B cell (primary cell): ENCODE results near the gene PHC2. TPM values are rescaled to one million over a fixed set of nuclear protein-coding genes. Genes with fewer than 3 reads are reported as not detected.

Experiments
- ATAC-seq: fragments of 200-7000 bp; cut with Tn5 transposase; one replicate; pipeline ENCODE4 v1.10.0; 2021; ENCODE audit warnings: low read depth, mild to moderate bottlenecking, moderate number of reproducible peaks, moderate library complexity
- CTCF ChIA-PET: fragments of 350-600 bp; sonication (Branson Sonifier 250); formaldehyde crosslinking; loops from one replicate; lab custom pipeline; 2021; ENCODE audit warnings: antibody characterized with exemption, inconsistent platforms; lab: Charles Lee
- POLR2A ChIA-PET: fragments of 350-600 bp; sonication (Branson Sonifier 250); formaldehyde crosslinking; loops from one replicate; lab custom pipeline; 2021; ENCODE audit warnings: antibody characterized with exemption; lab: Charles Lee
- DNase-seq: peaks from one replicate; pipeline ENCODE4 v3.0.0; 2013
- H2AFZ ChIP-seq: 2 replicates; pipeline ENCODE4 v1.6.1; 2012; ENCODE audit warnings: mild to moderate bottlenecking, low read depth, low read length; ENCODE audit not compliant: insufficient read depth, poor library complexity, severe bottlenecking
- H3K27ac ChIP-seq, 2 donors: 1 replicate in 1 of 2; 2 replicates in 1 of 2; pipeline ENCODE4 v1.5.1; 2012 to 2013; ENCODE audit warnings: low read length in 2 of 2, mild to moderate bottlenecking in 2 of 2, moderate library complexity in 1 of 2
- H3K27me3 ChIP-seq, 4 experiments: fragments of 200-600 bp in 1 of 4; sonication (generic) in 1 of 4; replicated peaks in 1 of 4; 1 replicate in 2 of 4; 2 replicates in 2 of 4; pipeline versions ENCODE4 v1.6.1 to v1.7.0; 2013 to 2016; ENCODE audit warnings: low read length in 3 of 4, mild to moderate bottlenecking in 2 of 4, mixed read lengths in 1 of 4, moderate library complexity in 1 of 4; ENCODE audit not compliant: insufficient read depth in 4 of 4, control insufficient read depth in 3 of 4; ENCODE audit errors: control extremely low read depth in 1 of 4
- H3K36me3 ChIP-seq, 2 experiments: replicated peaks in 1 of 2; 1 replicate in 1 of 2; 2 replicates in 1 of 2; pipeline versions ENCODE4 v1.6.1 to v1.7.1; 2013; ENCODE audit warnings: low read length in 1 of 2; ENCODE audit not compliant: insufficient read depth in 2 of 2, control insufficient read depth in 1 of 2; ENCODE audit errors: control extremely low read depth in 1 of 2, extremely low read depth in 1 of 2
- H3K4me1 ChIP-seq, 2 donors: fragments of 200-600 bp in 1 of 2; sonication (generic) in 1 of 2; 1 replicate in 1 of 2; 2 replicates in 1 of 2; pipeline versions ENCODE4 v1.5.1 to v1.6.1; 2013 to 2017; ENCODE audit warnings: low read length in 2 of 2; ENCODE audit not compliant: control insufficient read depth in 2 of 2, insufficient read depth in 2 of 2
- H3K4me2 ChIP-seq: replicated peaks from 2 replicates; pipeline ENCODE3; 2012; ENCODE audit warnings: mild to moderate bottlenecking, low read depth, low read length; ENCODE audit not compliant: poor library complexity, severe bottlenecking
- H3K4me3 ChIP-seq, 5 experiments: fragments of 200-600 bp in 1 of 5; sonication (generic) in 1 of 5; 1 replicate in 3 of 5; 2 replicates in 2 of 5; pipeline versions ENCODE4 v1.5.1 to v1.7.0; 2011 to 2016; ENCODE audit warnings: low read length in 4 of 5, mild to moderate bottlenecking in 4 of 5, low read depth in 2 of 5, control low read depth in 1 of 5, moderate library complexity in 1 of 5; ENCODE audit not compliant: insufficient read depth in 1 of 5; ENCODE audit errors: control extremely low read depth in 1 of 5, extremely low read depth in 1 of 5
- H3K79me2 ChIP-seq: fragments of 200-600 bp; sonication (generic); one replicate; pipeline ENCODE4 v1.6.0; 2016; ENCODE audit warnings: low read length; ENCODE audit not compliant: control insufficient read depth, insufficient read depth
- H3K9ac ChIP-seq: fragments of 200-600 bp; sonication (generic); 2 replicates; pipeline ENCODE4 v1.6.1; 2017; ENCODE audit warnings: mild to moderate bottlenecking, low read length, moderate library complexity
- H3K9me3 ChIP-seq, 3 donors: one replicate each; pipeline versions ENCODE4 v1.6.1 to v1.7.1; 2013; ENCODE audit warnings: low read length in 2 of 3; ENCODE audit not compliant: control insufficient read depth in 2 of 3, insufficient read depth in 1 of 3; ENCODE audit errors: control extremely low read depth in 1 of 3
- H4K20me1 ChIP-seq: 2 replicates; pipeline ENCODE4 v1.6.0; 2012; ENCODE audit warnings: mild to moderate bottlenecking, low read length; ENCODE audit not compliant: insufficient read depth, control insufficient read depth, poor library complexity, severe bottlenecking
- H3K27ac Mint-ChIP-seq: one replicate; pipeline ENCODE4 v1.8.0; 2021; ENCODE audit warnings: mixed read lengths
- H3K27me3 Mint-ChIP-seq: one replicate; pipeline ENCODE4 v1.8.0; 2021; ENCODE audit warnings: mixed read lengths
- H3K4me1 Mint-ChIP-seq: one replicate; pipeline ENCODE4 v1.8.0; 2021; ENCODE audit warnings: mixed read lengths
- H3K4me3 Mint-ChIP-seq: one replicate; pipeline ENCODE4 v1.8.0; 2021; ENCODE audit warnings: mixed read lengths
- H3K9me3 Mint-ChIP-seq: one replicate; pipeline ENCODE4 v1.8.0; 2022; ENCODE audit warnings: mixed read lengths; ENCODE audit not compliant: insufficient read depth
- EZH2 ChIP-seq: IDR thresholded peaks from 2 replicates; pipeline ENCODE4 v1.6.1; 2012; ENCODE audit warnings: borderline replicate concordance, low read depth, mild to moderate bottlenecking, moderate library complexity, low read length; ENCODE audit not compliant: insufficient read depth, poor library complexity, severe bottlenecking
- WGBS: methylation state at CpG from one replicate; pipeline ENCODE4 v1.1.5; 2013; ENCODE audit warnings: missing lambda C conversion rate; ENCODE audit not compliant: insufficient coverage; 5-methylcytosine and 5-hydroxymethylcytosine counted together
- intact Hi-C: fragments of 100-400 bp; cut with micrococcal nuclease; formaldehyde crosslinking; loops from one replicate; pipeline ENCODE4 v1.10.0; 2022
- polyA plus RNA-seq: library from polyadenylated mRNA; depleted of rRNA; stranded (reverse); fragments of >200 nt; gene quantifications from 2 replicates; pipeline ENCODE4 v1.2.3, GENCODE V29; 2012
- total RNA-seq, 2 donors: library from RNA; stranded (reverse); fragments of 120-200 nt in 1 of 2; gene quantifications; 1 replicate in 1 of 2; 2 replicates in 1 of 2; pipeline versions ENCODE4 v1.2.3 to v1.2.4, GENCODE V29; 2013 to 2022
- TF ChIP-seq, protein P1 (sequence below): fragments of 200-600 bp; IDR thresholded peaks from one replicate; pipeline ENCODE4 v1.8.0; 2022; ENCODE audit warnings: antibody characterized with exemption, mild to moderate bottlenecking

The PHC2 gene
- total and polyA plus RNA-seq, 2 donors (not counting 1 experiment from before 2014, with no cell fraction given), result 23.1 to 23.4 TPM

DNA sequence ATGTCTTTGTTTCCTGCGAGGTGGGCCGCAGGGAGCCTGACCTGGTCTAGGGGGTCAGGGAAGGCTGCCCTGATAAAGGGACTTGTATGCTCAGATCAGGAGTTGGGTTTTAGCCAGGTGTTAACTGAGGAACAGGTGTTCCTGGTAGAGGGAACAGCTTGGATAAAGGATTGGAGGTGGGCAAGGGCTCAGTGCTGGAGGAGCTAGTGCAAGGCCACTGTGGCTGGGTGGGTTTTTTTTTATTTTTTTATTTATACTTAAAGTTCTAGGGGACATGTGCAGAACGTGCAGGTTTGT lies 141.1 kb downstream of the PHC2 start:
- H3K9me3 ChIP-seq, result peaks cover 0 to 11% (median 0%) of the 10 kb centered on the region in 3 donors
- H3K27me3 Mint-ChIP-seq, result no peaks in the 10 kb centered on the region
- no peak overlapping the region for H3K4me2 ChIP-seq
- no peak for ATAC-seq
- no peaks in the 10 kb centered on the region for H3K4me1 ChIP-seq
- no peak for DNase-seq
- TF ChIP-seq EZH2, result no peak
- TF ChIP-seq, protein P1, sequence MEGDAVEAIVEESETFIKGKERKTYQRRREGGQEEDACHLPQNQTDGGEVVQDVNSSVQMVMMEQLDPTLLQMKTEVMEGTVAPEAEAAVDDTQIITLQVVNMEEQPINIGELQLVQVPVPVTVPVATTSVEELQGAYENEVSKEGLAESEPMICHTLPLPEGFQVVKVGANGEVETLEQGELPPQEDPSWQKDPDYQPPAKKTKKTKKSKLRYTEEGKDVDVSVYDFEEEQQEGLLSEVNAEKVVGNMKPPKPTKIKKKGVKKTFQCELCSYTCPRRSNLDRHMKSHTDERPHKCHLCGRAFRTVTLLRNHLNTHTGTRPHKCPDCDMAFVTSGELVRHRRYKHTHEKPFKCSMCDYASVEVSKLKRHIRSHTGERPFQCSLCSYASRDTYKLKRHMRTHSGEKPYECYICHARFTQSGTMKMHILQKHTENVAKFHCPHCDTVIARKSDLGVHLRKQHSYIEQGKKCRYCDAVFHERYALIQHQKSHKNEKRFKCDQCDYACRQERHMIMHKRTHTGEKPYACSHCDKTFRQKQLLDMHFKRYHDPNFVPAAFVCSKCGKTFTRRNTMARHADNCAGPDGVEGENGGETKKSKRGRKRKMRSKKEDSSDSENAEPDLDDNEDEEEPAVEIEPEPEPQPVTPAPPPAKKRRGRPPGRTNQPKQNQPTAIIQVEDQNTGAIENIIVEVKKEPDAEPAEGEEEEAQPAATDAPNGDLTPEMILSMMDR, result no peak
- H3K4me3 Mint-ChIP-seq, result no peak overlapping the region
- no peak overlapping the region for H3K27ac Mint-ChIP-seq
- no peak overlapping the region for H3K27ac ChIP-seq
- whole genome bisulfite sequencing, result 100% methylated on average over 2 of the region's 3 CpGs
- ChIA-PET CTCF (interaction anchor here (0.6 kb wide), 1 partner anchor 180 kb away, joined by 3 read pairs; no protein-coding TSS in a partner anchor), POLR2A (no interaction called here)
- no peak overlapping the region for H3K4me3 ChIP-seq
- no peaks in the 10 kb centered on the region for H3K9me3 Mint-ChIP-seq
- H3K9ac ChIP-seq, result no peak overlapping the region
- no peak overlapping the region for H2AFZ ChIP-seq
- intact Hi-C loops, result no loop called here
- peaks cover 4% of the 10 kb centered on the region for H3K79me2 ChIP-seq
- no peaks in the 10 kb centered on the region for H3K27me3 ChIP-seq
- peaks cover 6% of the 10 kb centered on the region for H4K20me1 ChIP-seq
- peaks cover 0 to 40% of the 10 kb centered on the region in 2 experiments for H3K36me3 ChIP-seq
- no peaks in the 10 kb centered on the region for H3K4me1 Mint-ChIP-seq

DNA sequence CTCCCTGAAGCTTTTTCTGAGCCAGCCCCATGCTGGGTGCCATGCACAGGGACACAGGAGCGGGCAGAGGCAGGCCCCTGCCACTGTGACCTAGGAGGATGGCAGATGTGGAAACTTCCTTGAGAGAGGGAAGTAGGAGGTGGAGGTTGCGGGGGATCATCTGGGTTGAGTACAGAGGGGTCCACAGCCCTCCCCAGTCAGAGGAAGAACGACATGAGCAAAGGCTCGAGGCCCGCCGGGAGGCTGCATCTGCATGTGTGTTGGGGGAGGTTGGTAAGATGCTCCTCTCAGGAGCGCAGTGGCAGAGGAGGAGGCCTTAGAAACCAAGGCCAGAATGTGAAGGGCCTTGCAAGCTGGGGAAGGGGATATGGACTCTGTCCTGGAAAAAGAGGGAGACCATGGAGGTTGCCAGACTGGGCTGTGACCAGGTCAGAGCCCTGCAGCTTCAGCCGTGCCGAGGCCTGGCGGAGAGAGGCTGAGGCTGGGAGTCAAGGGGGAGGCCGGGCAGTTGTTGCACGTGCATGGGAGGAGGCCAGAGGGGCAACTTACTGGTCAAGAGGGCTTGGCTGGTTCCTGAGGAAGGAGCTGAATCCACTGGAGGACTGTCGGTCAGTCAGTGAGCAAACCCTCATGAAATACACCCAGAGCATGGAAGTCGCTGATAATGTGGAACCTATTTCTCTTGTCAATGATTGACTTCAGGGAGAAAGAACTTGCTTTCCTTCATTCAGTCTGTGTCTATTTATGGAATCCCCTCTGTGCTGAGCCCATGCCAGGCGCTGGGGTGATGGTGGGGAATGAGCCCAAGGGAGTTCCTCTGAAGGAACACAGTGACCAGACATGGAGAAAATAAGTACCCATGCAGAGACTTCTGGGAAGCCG lies 141.7 kb downstream of the PHC2 start:
- H3K4me1 ChIP-seq, result no peaks in the 10 kb centered on the region
- peaks cover 1% of the 10 kb centered on the region for H4K20me1 ChIP-seq
- no peaks in the 10 kb centered on the region for H3K4me1 Mint-ChIP-seq
- peaks cover 0 to 11% (median 0%) of the 10 kb centered on the region in 3 donors for H3K9me3 ChIP-seq
- peaks cover 0 to 42% of the 10 kb centered on the region in 2 experiments for H3K36me3 ChIP-seq
- no peak overlapping the region for H2AFZ ChIP-seq
- 98% methylated on average over 15 of the region's 16 CpGs for WGBS
- ChIA-PET POLR2A (no interaction called here), CTCF (interaction anchor here (0.6 kb wide), 1 partner anchor 179 kb away, joined by 3 read pairs; no protein-coding TSS in a partner anchor)
- H3K27me3 ChIP-seq, result no peaks in the 10 kb centered on the region
- H3K4me3 ChIP-seq, result no peak overlapping the region
- no peaks in the 10 kb centered on the region for H3K27me3 Mint-ChIP-seq
- ATAC-seq, result no peak
- no peak for DNase-seq
- no peak overlapping the region for H3K27ac Mint-ChIP-seq
- no peak overlapping the region for H3K9ac ChIP-seq
- no peak overlapping the region for H3K4me3 Mint-ChIP-seq
- H3K79me2 ChIP-seq, result peaks cover 4% of the 10 kb centered on the region
- H3K27ac ChIP-seq, result no peak overlapping the region
- H3K4me2 ChIP-seq, result no peak overlapping the region
- H3K9me3 Mint-ChIP-seq, result no peaks in the 10 kb centered on the region
- intact Hi-C loops, result no loop called here
- no peak for TF ChIP-seq EZH2
- TF ChIP-seq, protein P1, result no peak
